Measurements from ENCODE around the gene ASPHD1.
"Not testable (repeated sequence)": the region's sequence is repeated elsewhere in the genome, so short reads cannot be mapped to it uniquely, and the experiment has no call there.

ASPHD1 gene

DNA sequence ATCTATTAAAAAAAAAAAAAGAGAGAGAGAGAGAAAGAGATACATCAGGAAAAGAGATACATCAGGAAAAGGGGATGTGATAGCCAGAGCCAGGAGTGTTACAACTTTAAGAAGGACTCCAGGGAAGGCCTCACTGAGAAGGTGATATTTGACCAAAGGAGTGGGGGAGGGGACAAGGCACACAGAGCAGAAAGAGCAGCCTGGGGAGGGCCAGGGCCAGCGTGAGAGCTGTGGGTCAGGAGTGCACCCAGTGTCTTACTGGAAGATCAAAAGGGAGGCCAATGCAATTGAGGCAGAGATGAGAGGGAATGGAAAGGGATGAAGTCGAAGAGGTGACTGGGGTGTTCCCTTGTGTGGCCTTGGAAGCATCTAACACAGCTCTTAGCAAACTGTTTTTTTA, 7.7 kb downstream of the ASPHD1 start:
- DNase-seq (ENCODE audit: low read depth, low spot score) = no peak

DNA sequence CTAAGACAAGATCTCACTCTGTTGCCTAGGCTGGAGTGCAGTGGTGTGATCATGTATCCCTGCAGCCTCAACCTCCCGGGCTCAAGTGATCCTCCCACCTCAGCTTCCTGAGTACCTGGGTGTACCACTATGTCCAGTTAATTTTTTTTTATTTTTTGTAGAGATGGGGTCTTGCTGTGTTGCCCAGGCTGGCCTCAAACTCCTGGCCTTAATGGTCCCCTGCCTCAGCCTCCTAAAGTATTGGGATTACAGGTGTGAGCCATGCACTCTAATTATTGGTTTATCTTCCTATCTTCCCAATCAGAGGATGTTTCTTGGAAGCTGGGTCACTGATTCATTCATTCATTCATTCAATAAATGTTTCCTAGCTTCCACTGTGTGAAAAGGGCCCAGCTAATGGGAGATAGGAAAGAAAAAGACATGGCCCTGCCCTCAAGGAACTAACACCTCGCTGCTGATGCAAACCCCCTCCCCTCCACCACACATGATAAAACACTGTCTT, 8.5 kb downstream of the ASPHD1 start:
- DNase-seq (ENCODE audit: low read depth, low spot score) = no peak

DNA sequence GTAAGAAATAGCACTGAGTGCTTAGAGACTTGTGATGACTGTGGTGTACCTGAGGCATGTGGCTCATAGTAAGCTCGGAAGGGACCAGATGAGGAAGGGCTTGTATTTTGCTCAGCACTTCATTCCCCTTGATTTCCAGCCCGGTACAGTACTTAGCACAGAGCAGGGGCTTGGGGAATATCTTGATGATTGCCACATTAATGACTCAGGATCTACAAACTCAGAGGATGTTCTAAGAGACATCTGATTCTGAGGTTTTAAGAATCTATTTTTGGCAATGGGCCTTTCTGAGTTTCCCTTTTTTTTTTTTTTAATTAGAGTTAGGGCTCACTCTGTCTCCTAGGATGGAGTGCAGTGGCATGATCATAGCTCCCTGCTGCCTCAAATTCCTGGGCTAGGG, 9.1 kb downstream of the ASPHD1 start:
- DNase-seq (ENCODE audit: low read depth, low spot score) = no peak

DNA sequence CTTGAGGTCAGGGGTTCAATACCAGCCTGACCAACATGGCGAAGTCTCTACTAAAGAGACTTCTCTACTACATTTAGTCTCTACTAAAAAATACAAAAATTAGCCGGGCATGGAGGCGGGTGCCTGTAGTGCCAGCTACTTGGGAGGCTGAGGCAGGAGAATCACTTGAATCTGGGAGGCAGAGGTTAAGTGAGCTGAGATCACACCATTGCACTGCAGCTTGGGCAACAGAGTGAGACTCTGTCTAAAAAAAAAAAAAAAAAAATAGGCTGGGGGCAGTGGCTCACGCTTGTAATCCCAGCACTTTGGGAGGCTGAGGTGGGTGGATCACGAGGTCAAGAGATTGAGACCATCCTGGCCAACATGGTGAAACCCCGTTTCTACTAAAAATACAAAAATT, 9.6 kb downstream of the ASPHD1 start:
- DNase-seq (ENCODE audit: low read depth, low spot score) = not testable (repeated sequence)

DNA sequence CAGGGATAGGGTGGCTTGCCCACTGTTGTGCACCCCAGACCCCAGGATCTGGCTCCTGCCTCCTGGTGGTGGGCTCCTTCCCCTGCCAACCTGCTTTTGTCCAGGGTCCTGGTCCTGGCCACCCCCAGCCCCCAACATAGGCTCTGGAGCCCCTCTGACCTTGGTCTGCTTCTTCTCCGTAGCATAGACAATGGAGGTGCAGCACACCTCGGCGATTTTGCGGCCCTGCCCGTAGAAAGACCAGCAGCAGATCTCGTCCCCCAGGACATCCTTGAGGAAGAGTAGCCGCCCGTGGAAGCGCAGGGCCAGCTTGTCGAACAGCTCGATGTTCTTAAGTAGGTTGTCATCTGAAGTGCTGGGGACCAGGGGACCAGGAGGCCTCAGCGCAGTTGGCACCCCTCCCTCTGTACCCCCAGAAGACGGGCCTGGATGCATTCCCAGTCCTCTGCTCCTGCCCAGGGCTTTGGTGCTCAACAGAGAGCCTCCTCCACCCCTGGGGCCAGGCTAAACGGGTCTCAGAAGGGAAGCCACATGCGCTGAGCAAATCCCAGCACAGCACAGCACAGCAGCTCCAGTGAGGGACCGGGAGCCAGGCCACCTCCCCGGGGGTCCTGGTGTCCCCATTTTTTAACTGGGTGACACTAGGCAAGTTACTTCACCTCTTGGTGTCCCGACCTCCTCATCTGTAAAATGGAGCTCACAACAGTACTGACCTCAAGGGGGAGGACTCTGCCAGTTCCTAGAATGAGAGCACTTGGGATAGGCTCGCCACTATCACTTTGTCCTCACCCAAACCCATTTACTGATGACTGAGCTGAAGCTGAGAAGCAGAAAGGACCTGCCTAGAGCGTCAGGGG, 10.8 kb downstream of the ASPHD1 start:
- no peak for DNase-seq (ENCODE audit: low read depth, low spot score)

DNA sequence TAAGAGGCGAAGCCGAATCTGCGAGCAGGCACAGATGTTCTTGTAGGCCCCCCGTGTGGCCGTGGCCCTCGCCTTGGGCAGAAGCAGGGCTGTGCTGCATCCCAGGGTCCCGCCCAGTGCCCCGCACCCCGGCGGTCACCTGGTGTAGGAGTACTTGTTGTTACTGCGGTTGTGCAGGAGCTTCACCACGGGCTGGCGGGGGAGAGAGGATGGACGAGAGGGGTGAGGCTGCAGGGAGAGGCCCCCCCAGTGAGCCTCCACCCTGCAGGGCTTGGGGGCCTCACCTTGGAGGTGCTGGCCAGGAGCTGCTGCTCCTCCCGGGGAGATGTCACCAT, 11.4 kb downstream of the ASPHD1 start:
- DNase-seq (ENCODE audit: low read depth, low spot score) = no peak

DNA sequence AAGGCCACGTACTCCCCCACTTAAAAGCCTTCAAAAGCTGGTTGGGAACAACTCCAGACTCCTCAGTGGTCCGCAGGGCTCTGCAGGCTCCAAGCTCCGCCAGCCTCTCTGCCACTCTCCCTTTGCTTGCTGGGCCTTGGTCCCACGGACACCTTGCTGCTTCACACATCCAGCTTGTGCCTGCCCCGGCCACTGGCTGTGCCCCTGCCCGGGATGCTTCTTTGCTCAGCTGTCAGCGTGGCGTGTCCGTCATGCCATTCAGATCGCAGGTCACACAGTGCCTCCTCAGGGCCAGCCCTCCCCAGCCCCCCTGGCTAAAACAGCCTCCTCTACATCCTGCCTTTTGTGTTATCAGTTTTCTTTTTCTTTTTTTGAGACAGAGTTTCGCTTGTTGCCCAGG, 11.8 kb downstream of the ASPHD1 start:
- DNase-seq (ENCODE audit: low read depth, low spot score) = no peak

DNA sequence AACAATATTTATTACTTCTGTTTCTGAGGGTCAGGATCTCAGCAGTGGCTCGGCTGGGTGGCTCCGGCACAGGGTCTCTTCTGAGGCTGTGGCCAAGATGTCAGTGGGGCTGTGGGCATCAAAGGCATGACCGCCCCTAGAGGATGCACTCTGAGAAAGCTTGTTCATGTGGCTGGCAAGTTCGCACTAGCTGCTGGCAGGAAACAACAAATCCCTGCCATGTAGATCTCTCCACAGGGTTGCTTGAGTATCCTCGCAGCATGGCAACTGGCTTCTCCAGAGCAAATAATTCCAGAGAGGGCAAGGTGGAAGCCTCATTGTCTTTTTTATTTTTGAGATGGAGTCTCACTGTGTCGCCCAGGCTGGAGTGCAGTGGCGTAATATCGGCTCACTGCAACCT, 13.2 kb downstream of the ASPHD1 start:
- DNase-seq (ENCODE audit: low read depth, low spot score) = no peak

DNA sequence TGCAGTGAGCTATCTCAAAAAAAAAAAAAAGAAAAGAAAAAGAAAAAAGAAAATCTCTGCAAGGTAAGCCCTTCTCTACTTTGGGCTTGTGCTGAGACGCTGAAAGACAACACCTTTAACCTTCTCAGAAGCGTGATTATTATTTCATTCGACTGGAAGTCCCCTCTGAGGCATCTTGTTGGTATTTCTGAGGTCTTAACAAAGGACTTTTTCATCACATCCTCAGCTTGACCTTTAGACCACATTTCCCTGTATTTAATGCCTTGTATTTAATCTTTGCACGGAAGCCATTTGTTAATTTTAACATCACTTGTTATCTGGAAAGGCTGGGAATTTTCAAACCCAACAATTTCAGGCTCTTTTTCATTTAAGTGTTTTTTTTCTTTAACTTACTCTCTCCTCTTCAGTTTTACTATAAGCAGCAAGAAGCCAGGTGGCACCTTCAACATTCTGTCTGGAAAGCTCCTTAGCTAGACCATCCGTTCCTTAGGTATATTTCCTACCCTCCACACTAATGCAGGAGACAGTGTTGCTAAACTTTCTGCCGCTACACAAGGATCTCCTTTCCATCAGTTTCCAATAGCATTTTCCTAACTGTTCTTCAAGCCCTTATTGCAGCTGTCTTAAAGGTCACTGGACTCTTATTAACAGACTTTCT, 15.4 kb downstream of the ASPHD1 start:
- DNase-seq (ENCODE audit: low read depth, low spot score) = no peak

DNA sequence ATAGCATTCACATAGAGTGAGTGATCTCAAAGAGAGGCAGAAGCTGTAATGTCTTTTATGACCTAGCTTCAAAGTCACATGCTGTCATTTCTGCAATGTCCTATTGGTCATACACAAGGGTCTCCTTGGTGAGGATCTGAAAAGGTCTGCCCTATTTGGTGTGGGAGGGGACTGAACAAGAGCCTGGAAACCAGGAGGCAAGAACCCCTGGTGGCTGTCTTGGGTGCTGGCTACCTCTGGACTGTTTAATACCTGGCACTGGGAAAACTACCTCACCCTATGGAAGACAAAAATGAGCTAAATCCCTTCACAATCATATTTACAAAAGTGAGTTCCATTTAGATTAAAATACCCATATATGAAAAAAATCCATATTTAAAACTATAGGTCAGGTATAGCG, 16.7 kb downstream of the ASPHD1 start:
- no peak for DNase-seq (ENCODE audit: low read depth, low spot score)

DNA sequence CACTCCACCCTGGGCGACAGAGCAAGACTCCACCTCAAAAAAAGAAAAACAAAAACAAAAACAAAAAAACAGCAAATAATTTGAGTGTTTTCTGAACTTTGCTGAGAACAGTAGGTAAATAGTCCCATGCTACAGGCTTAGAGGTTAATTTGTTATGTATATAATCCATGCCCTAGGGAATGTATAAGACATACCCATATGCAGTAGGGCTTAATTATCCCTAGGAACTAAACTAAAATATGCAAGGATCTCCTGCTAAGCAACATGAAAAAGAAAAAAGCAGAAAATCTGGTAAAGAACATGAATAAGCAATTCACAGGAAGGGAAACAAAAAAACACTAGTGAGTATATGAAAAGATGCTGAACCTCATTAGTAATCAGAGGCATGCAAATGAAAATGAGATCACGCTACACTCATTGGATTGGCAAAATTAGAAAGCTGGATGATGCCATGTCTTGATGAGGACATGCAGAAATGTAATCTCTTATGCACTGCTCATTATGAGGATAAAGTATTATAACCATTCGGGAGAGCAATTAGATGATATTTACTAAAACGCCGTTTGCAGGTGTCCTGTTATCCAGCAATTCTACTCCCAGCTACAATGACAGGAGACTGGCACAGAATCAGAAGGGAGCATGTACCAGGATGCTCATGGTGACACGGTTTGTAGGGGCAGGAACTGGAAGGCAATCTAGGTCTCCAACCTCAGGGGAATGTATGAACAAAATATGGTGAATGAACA, 20.2 kb downstream of the ASPHD1 start:
- no peak for DNase-seq (ENCODE audit: low read depth, low spot score)

DNA sequence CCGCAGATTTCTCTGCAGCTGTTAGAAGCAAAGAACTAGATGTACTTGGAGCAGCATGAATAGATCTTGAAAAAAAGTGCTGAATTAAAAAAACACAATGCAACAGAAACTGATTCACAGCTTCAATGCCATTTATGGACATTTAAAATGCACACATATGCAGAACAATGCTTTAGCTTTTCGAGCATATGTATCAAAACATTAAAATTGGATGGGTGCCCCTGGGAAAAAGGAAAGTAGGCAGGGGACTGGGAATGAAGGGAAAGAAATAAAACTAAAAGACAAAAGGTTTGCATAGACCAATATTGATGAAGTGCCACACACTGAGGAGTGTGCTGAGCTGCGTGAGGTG, 20.7 kb downstream of the ASPHD1 start:
- DNase-seq (ENCODE audit: low read depth, low spot score) = no peak

DNA sequence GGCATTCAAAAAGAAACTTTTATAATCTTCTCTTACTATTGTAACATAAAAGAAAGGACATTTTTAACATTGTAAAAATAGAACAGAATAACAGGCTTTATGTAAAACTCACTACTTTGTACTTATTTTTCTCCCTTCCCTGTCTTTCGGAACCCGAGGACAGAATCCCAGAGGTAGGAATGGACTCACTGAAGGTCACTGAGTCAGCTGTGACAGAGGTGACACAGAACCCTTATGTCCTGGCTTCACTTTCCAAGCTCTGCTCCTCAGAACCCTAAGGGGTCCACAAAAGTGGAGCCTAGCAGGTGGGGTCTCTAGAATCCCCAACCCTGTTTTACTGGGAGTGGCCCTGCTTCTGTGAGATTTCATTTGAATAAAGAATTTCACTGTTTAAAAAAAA, 22.0 kb downstream of the ASPHD1 start:
- DNase-seq (ENCODE audit: low read depth, low spot score) = no peak

DNA sequence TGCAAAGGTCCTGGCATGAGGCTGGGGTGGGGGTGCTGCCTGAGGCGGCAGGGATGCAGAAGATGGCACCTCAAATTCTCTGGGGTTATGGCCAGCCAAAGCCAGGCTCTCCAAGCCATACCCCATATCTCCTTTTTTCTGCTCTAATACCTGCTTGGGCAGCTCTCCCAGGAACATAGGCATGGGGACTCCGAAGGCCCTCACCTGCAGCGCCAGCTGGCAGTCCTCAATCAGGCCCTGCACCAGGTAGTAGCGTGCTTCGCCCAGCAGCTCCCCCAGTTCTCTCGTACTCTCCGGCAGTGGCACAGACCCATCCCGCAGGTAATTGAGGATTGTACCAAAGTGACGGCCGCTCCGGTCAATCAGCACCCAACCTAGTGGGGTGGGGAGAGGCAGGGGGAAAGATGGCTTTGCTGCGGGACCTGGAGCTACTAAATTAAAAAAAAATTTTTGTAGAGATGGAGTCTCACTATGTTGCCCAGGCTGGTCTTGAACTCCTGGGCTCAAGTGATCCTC, 22.8 kb downstream of the ASPHD1 start:
- DNase-seq (ENCODE audit: low read depth, low spot score) = no peak

DNA sequence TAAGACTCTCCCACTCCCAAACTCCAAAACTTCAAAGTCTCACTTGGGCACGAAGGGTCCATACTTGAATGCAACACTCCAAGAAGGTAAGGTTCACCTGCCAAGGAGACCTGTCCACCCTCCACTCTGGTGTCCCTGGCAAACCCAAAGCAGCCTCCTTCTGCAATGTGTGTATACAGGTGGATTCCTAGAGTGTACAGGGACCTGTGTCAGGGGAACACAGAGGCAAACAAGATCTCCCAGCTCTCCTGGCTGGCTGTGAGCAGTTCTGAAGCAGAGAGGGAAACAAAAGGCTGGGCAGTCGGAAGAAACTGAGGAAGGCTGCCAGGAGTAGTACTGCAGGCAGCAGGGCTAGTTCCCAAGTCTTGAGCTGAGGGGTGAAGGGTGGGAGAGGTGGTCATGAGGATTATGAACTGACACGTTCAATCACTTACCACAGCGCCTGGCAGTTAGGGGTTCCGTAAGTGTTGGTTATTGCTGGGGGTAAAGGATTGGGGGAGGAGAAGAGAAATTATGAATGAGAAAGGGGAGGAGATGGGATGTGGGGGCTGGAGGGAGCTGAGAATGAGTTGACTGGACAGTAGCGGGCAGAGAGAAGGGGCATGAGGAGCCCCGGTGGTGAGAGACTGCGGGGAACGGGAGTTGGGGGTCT, 24.9 kb downstream of the ASPHD1 start:
- DNase-seq (ENCODE audit: low read depth, low spot score) = no peak

DNA sequence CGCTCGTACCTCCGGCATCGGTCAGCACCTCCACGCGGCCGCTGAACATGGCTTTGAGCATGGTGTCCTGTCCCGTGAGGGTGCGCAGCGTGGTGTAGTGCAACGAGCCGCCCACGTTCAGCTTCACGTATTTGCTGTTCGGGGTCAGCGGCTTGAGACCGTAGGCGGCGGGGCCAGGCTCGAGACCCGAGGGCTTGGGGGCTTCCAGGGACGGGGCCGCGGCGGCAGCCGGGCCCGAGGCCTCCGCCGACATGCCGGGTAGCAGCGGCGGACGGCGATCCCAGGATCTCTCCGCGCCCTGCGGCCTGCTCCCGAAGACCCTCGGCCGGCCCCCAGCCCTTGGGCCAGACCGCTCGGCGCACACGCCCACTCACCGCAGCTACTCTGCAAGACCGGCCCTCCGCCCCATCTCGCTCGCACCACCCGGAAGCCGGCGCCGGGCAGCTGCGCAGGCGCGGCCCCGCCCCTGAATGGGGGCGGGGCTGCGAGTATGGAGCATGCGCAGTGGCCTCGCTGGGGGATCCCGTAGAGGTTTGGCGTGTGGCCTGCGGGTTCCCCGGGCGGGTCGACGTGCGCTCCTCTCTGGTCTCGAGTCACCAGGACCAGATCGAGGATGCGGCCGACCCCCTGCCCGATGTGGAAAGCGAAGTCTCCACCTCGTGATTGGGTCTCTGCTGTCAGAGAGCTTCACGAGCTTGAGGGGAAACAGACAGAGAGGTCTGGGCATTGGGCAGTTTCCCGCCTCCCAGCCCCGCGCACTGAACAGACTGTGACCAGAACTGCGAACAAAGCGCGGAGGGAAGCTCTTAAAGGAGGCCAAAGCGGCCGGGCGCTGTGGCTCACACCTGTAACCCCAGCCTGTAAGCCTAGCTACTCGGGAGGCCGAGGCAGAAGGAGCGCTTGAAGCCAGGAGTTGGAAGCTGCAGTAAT, 25.8 kb downstream of the ASPHD1 start, which contains the start of gene KCTD13:
TSS of gene KCTD13 (minus strand) at position 446 of the 930 bp plus-strand sequence. CDS start at position 253, 193 bp downstream.
- peak; percentile 40 for DNase-seq (ENCODE audit: low read depth, low spot score)

DNA sequence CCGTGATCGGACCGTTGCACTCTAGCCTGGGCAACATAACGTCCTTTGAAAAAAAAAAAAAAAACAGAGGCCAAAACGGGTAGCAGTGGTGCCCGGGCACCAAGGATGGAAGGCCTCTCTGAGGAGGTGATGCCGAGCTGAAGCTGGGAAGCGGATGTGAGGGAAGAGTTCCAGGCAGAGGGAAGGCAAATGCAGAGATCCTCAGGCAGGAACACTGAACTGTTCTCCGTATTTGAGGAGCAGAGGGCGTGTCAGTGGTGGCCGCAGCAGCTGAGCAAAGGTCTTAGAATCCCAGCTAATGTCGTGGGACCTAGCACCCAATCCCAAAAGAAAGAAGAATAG, 26.4 kb downstream of the ASPHD1 start:
- DNase-seq (ENCODE audit: low read depth, low spot score) = no peak

DNA sequence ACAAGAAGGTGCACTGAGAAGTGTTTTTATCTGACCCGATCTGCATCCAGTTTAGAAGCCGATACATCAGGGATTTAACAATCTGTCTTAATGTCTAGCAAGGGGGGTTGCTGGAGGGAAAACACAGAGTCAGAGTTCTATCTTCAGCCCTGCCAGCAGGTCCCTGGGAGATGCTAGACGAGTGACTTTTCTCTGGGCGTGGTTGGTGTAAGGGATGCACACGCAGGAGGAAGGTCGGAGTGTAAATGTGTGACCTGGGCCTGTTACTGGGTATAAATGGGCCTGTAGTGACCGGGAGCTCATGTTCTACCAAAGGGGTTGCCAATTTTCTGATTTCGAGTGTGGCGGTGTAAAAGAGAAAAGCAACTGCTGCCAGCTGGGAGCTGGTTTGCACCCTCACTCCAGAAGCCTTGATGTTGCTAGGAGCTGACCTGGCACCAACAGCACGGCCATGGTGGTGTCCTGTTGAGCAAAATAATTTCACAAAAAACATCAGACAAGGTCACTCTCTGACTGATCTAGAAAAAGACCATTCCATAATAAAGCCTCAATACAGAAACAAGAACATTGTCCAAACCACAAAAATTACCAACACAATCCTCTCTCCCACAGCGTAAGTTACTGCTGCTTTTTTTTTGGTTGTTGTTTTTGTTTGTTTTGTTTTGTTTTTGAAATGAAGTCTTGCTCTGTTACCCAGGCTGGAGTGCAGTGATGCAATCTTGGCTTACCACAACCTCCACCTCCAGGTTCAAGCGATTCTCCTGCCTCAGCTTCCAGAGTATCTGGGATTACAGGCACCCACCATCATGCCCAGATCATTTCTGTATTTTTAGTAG, 27.0 kb downstream of the ASPHD1 start:
- no peak for DNase-seq (ENCODE audit: low read depth, low spot score)

DNA sequence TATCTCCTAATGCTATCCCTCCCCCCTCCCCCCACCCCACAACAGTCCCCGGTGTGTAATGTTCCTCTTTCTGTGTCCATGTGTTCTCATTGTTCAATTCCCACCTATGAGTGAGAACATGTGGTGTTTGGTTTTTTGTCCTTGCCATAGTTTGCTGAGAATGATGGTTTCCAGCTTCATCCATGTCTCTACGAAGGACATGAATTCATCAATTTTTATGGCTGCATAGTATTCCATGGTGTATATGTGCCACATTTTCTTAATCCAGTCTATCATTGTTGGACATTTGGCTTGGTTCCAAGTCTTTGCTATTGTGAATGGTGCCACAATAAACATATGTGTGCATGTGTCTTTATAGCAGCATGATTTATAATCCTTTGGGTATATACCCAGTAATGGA, 31.5 kb downstream of the ASPHD1 start:
- not testable (repeated sequence) for DNase-seq (ENCODE audit: low read depth, low spot score)

DNA sequence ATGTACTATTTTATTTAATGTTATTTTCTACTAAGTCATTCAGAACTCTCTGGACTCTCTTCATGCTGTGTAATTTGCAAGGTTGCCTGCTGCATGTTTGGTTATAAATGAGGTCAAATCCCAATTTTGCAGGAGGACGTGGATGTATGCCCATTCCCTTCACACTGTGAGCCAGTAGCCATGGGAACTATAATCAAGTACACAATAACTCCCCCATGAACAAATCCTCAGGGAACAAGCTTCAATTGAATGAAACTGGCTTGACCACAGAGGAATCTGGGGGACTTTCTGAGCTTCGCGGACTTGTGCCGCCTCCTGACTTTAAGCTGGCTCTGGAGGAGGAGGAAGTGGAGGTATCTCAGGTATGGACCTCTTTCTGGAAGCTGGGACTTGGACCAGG, 40.4 kb downstream of the ASPHD1 start:
- no peak for DNase-seq (ENCODE audit: low read depth, low spot score)

All from iPS DF 19.7 (cell line).